H1 (cell line): ENCODE data around the gene ANKRD12. TPM values are rescaled to one million over a fixed set of nuclear protein-coding genes. Genes with fewer than 3 reads are reported as not detected.

Experiments
- CTCF ChIA-PET: fragments of 300-600 bp; sonication (Branson Sonifier 250); formaldehyde crosslinking; loops from one replicate; lab custom pipeline; 2021; ENCODE audit not compliant: partially characterized antibody; lab: Charles Lee
- POLR2A ChIA-PET: fragments of 300-600 bp; sonication (Branson Sonifier 250); formaldehyde crosslinking; loops from one replicate; lab custom pipeline; 2021; ENCODE audit warnings: inconsistent platforms; ENCODE audit not compliant: partially characterized antibody; lab: Charles Lee
- DNase-seq, 2 experiments: peaks; one replicate each; pipeline versions ENCODE4 v3.0.0 to v3.0.0-alpha.2; 2010 to 2022; ENCODE audit warnings: low spot score in 2 of 2, low read depth in 1 of 2, mixed read lengths in 1 of 2
- FAIRE-seq: peaks from 2 replicates; lab custom pipeline; 2011; peaks lifted over from hg19 to GRCh38; lab: Jason Lieb, UNC
- H2AFZ ChIP-seq: 2 replicates; pipeline ENCODE4 v1.8.1; 2012; ENCODE audit warnings: low read length, inconsistent platforms
- H2AK5ac ChIP-seq: 2 replicates; pipeline ENCODE4 v1.6.1; 2013; ENCODE audit warnings: low read depth, low read length
- H2BK120ac ChIP-seq: replicated peaks from 2 replicates; pipeline ENCODE3; 2013; ENCODE audit warnings: low read depth, low read length, inconsistent platforms
- H2BK12ac ChIP-seq: 2 replicates; pipeline ENCODE4 v1.6.1; 2013; ENCODE audit warnings: low read depth, low read length
- H2BK15ac ChIP-seq: 2 replicates; pipeline ENCODE4 v1.6.1; 2013; ENCODE audit warnings: low read length
- H2BK20ac ChIP-seq: 2 replicates; pipeline ENCODE4 v1.6.1; 2013; ENCODE audit warnings: low read length
- H2BK5ac ChIP-seq: 2 replicates; pipeline ENCODE4 v1.6.1; 2013; ENCODE audit warnings: low read depth, low read length
- H3K14ac ChIP-seq: 2 replicates; pipeline ENCODE4 v1.6.1; 2013; ENCODE audit warnings: inconsistent platforms; ENCODE audit not compliant: insufficient read length
- H3K18ac ChIP-seq: 2 replicates; pipeline ENCODE4 v1.6.1; 2013; ENCODE audit warnings: low read length; ENCODE audit errors: extremely low read depth
- H3K23ac ChIP-seq: 2 replicates; pipeline ENCODE4 v1.6.1; 2013; ENCODE audit warnings: inconsistent platforms; ENCODE audit not compliant: insufficient read length
- H3K23me2 ChIP-seq: 2 replicates; pipeline ENCODE4 v1.6.1; 2013; ENCODE audit warnings: low read depth, low read length
- H3K27ac ChIP-seq: 2 replicates; pipeline ENCODE4 v1.6.1; 2011; ENCODE audit warnings: low read depth, low read length, inconsistent platforms
- H3K27me3 ChIP-seq, 4 experiments: replicated peaks in 1 of 4; 1 replicate in 1 of 4; 2 replicates in 3 of 4; pipeline versions ENCODE4 v1.6.1 to v1.8.1; 2011 to 2013; ENCODE audit warnings: low read length in 3 of 4, mild to moderate bottlenecking in 3 of 4, inconsistent platforms in 2 of 4, mixed read lengths in 2 of 4, moderate library complexity in 1 of 4; ENCODE audit not compliant: control insufficient read depth in 3 of 4, insufficient read depth in 3 of 4; ENCODE audit errors: extremely low read depth in 1 of 4
- H3K36me3 ChIP-seq, 4 experiments: 2 replicates each; pipeline versions ENCODE4 v1.6.1 to v1.8.1; 2011 to 2013; ENCODE audit warnings: mild to moderate bottlenecking in 4 of 4, low read length in 3 of 4, moderate library complexity in 2 of 4, control low read depth in 1 of 4, inconsistent platforms in 1 of 4; ENCODE audit not compliant: insufficient read depth in 4 of 4, control insufficient read depth in 2 of 4
- H3K4ac ChIP-seq: replicated peaks from 2 replicates; pipeline ENCODE3; 2013; ENCODE audit warnings: low read length, low read depth, mixed read lengths, inconsistent platforms; ENCODE audit not compliant: insufficient read length
- H3K4me1 ChIP-seq, 4 experiments: replicated peaks in 1 of 4; 1 replicate in 1 of 4; 2 replicates in 3 of 4; pipeline versions ENCODE4 v1.6.1 to v1.8.1; 2011 to 2013; ENCODE audit warnings: low read length in 3 of 4, inconsistent platforms in 2 of 4, mixed read lengths in 1 of 4; ENCODE audit not compliant: insufficient read depth in 4 of 4, control insufficient read depth in 3 of 4
- H3K4me2 ChIP-seq, 2 experiments: 2 replicates each; pipeline versions ENCODE4 v1.6.1 to v1.8.1; 2011 to 2013; ENCODE audit warnings: low read depth in 2 of 2, low read length in 2 of 2, control low read depth in 1 of 2, inconsistent platforms in 1 of 2, mild to moderate bottlenecking in 1 of 2; ENCODE audit not compliant: insufficient read depth in 1 of 2
- H3K4me3 ChIP-seq, 4 experiments: fragments of 200-600, 300-600 bp in 1 of 4; sonication (generic), shearing (Covaris generic), sonication (Bioruptor Twin) in 1 of 4; 2 replicates each; pipeline versions ENCODE4 v1.5.1 to v1.8.1; 2011 to 2016; ENCODE audit warnings: low read length in 4 of 4, low read depth in 3 of 4, control low read depth in 2 of 4, inconsistent platforms in 2 of 4, mild to moderate bottlenecking in 2 of 4, mixed read lengths in 1 of 4, moderate library complexity in 1 of 4; ENCODE audit not compliant: insufficient read depth in 2 of 4; ENCODE audit errors: extremely low read depth in 1 of 4
- H3K56ac ChIP-seq: replicated peaks from 2 replicates; pipeline ENCODE3; 2013; ENCODE audit warnings: low read depth, mild to moderate bottlenecking, mixed read lengths, low read length, inconsistent platforms; ENCODE audit not compliant: insufficient read length
- H3K79me1 ChIP-seq: 2 replicates; pipeline ENCODE4 v1.6.1; 2013; ENCODE audit warnings: low read depth, low read length, control low read depth
- H3K79me2 ChIP-seq, 2 experiments: 2 replicates each; pipeline versions ENCODE4 v1.6.1 to v1.8.1; 2012 to 2013; ENCODE audit warnings: low read length in 2 of 2, mild to moderate bottlenecking in 2 of 2, inconsistent platforms in 1 of 2; ENCODE audit not compliant: insufficient read depth in 2 of 2, control insufficient read depth in 1 of 2
- H3K9ac ChIP-seq, 4 experiments: replicated peaks in 1 of 4; 1 replicate in 1 of 4; 2 replicates in 3 of 4; pipeline versions ENCODE4 v1.6.1 to v1.8.1; 2011 to 2013; ENCODE audit warnings: low read depth in 3 of 4, low read length in 3 of 4, control low read depth in 2 of 4, mild to moderate bottlenecking in 2 of 4, moderate library complexity in 2 of 4, inconsistent platforms in 1 of 4; ENCODE audit errors: extremely low read depth in 1 of 4
- H3K9me3 ChIP-seq, 2 experiments: 2 replicates each; pipeline versions ENCODE4 v1.6.1 to v1.8.1; 2012 to 2013; ENCODE audit warnings: mild to moderate bottlenecking in 2 of 2, moderate library complexity in 2 of 2, control low read depth in 1 of 2, inconsistent platforms in 1 of 2, low read depth in 1 of 2, low read length in 1 of 2, mixed read lengths in 1 of 2; ENCODE audit not compliant: insufficient read depth in 2 of 2
- H4K20me1 ChIP-seq, 2 experiments: replicated peaks in 1 of 2; 2 replicates each; pipeline versions ENCODE3 to v1.8.1; 2011 to 2013; ENCODE audit warnings: inconsistent platforms in 2 of 2, low read length in 2 of 2, mild to moderate bottlenecking in 1 of 2; ENCODE audit not compliant: insufficient read depth in 2 of 2, control insufficient read depth in 1 of 2
- H4K5ac ChIP-seq: 2 replicates; pipeline ENCODE4 v1.6.1; 2013; ENCODE audit warnings: low read length, low read depth, mixed read lengths, inconsistent platforms; ENCODE audit not compliant: insufficient read length
- H4K8ac ChIP-seq: 2 replicates; pipeline ENCODE4 v1.8.0; 2013; ENCODE audit warnings: mild to moderate bottlenecking, moderate library complexity, low read length, inconsistent platforms; ENCODE audit not compliant: insufficient read depth; ENCODE audit errors: extremely low read depth
- H4K91ac ChIP-seq: replicated peaks from 2 replicates; pipeline ENCODE3; 2013; ENCODE audit warnings: low read length, mixed read lengths, inconsistent platforms; ENCODE audit not compliant: insufficient read length
- CBX5 ChIP-seq: fragments of 300-800, 300-1000 bp; sonication (generic); IDR thresholded peaks from 2 replicates; pipeline ENCODE4 v1.7.1; 2016; ENCODE audit warnings: antibody characterized with exemption, low read length, low read depth
- CTBP2 ChIP-seq: IDR thresholded peaks from 2 replicates; pipeline ENCODE4 v1.7.0; 2011; ENCODE audit warnings: borderline replicate concordance, mild to moderate bottlenecking, moderate library complexity, mixed read lengths, low read length; ENCODE audit not compliant: insufficient read depth, insufficient read length
- EP300 ChIP-seq, 2 experiments: IDR thresholded peaks; 1 replicate in 1 of 2; 2 replicates in 1 of 2; pipeline ENCODE4 v1.6.1; 2011 to 2012; ENCODE audit warnings: low read depth in 2 of 2, low read length in 2 of 2, mild to moderate bottlenecking in 2 of 2, borderline replicate concordance in 1 of 2, inconsistent platforms in 1 of 2, moderate library complexity in 1 of 2
- HDAC6 ChIP-seq: IDR thresholded peaks from one replicate; pipeline ENCODE4 v1.7.1; 2012; ENCODE audit warnings: low read depth, mild to moderate bottlenecking, inconsistent platforms, low read length, moderate library complexity
- KDM1A ChIP-seq: fragments of 200-600, 300-600 bp; sonication (generic); IDR thresholded peaks from 2 replicates; pipeline ENCODE4 v1.7.1; 2016; ENCODE audit warnings: mild to moderate bottlenecking, low read length, borderline replicate concordance
- NANOG ChIP-seq: IDR thresholded peaks from 2 replicates; pipeline ENCODE4 v1.6.1; 2011; ENCODE audit warnings: low read length, low read depth, mild to moderate bottlenecking, inconsistent platforms; ENCODE audit not compliant: insufficient read depth, poor library complexity, severe bottlenecking
- NRF1 ChIP-seq: IDR thresholded peaks from 2 replicates; pipeline ENCODE4 v1.6.1; 2011; ENCODE audit warnings: mild to moderate bottlenecking, low read depth, low read length, improper control_type of control experiment
- RXRA ChIP-seq: IDR thresholded peaks from 2 replicates; pipeline ENCODE4 v1.6.1; 2011; ENCODE audit warnings: low read depth, mild to moderate bottlenecking, low read length, moderate library complexity; ENCODE audit not compliant: insufficient read depth
- TCF12 ChIP-seq: IDR thresholded peaks from 2 replicates; pipeline ENCODE4 v1.6.1; 2011; ENCODE audit warnings: low read depth, mild to moderate bottlenecking, low read length
- WGBS, 2 experiments: shearing (Covaris generic) in 1 of 2; methylation state at CpG; one replicate each; pipeline versions ENCODE4 v1.1.6 to v1.1.7; 2013 to 2015; ENCODE audit warnings: low lambda C conversion rate in 2 of 2, mixed read lengths in 2 of 2, inconsistent platforms in 1 of 2, low coverage in 1 of 2, missing lambda C conversion rate in 1 of 2; ENCODE audit not compliant: insufficient replicate concordance in 2 of 2, insufficient coverage in 1 of 2, insufficient read length in 1 of 2; ENCODE audit errors: extremely low coverage in 1 of 2, missing lambda C conversion rate in 1 of 2; 5-methylcytosine and 5-hydroxymethylcytosine counted together
- polyA plus RNA-seq, 7 experiments: library from polyadenylated mRNA; depleted of rRNA in 3 of 7; stranded (reverse) in 5 of 7; unstranded in 2 of 7; fragments of >200 nt in 5 of 7; fragments of 200-250 nt in 2 of 7; gene quantifications; 1 replicate in 5 of 7; 2 replicates in 1 of 7; 4 replicates in 1 of 7; pipeline versions ENCODE4 v1.2.1 to v1.2.3, GENCODE V29; 2011 to 2013; ENCODE audit warnings: missing spikeins in 2 of 7, mixed read lengths in 2 of 7
- total RNA-seq: library from RNA; stranded (reverse); fragmentation: NEBNext Ultra II Directional; extraction: Animal tissue kit (Norgen Biotek cat#: 25700); gene quantifications from 2 replicates; pipeline ENCODE4 v1.2.1, GENCODE V29; 2021
- TF ChIP-seq, protein P1 (sequence below): IDR thresholded peaks from 2 replicates; pipeline ENCODE4 v1.6.1; 2012; ENCODE audit warnings: low read length, inconsistent platforms
- TF ChIP-seq, protein P2 (sequence below): IDR thresholded peaks from 2 replicates; pipeline ENCODE4 v1.6.1; 2012; ENCODE audit warnings: inconsistent platforms

ANKRD12 gene
- total and polyA plus RNA-seq, 2 of the 8 experiments (the other 6 are each of a cell fraction or from before 2014, with no cell fraction given): 2.6 to 37.9 TPM

DNA sequence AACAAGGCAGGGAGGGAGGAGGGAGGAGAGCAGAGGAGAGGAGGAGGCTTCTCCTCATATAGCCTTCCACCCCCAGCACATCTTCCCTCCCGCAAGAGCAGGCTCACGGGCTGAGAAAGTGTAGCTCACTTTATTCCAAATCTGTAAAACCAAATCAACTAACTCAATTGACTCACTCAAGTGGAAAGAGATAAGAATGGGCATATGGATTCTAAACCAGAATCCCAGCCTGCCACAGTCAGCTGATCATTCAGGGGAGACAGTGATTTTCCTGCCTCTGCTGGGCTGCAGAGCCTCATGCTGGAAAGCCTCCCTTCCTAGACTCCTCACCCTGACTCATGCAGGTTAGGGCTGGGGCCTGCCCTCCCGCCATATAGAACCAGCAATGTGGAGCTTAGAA is 193.8 kb downstream of the ANKRD12 start:
- peaks cover 0 to 9% (median 4%) of the 10 kb centered on the region in 4 experiments; a peak in 3 of 7 replicates for H3K27me3 ChIP-seq
- no peak overlapping the region for H2BK20ac ChIP-seq
- ChIA-PET CTCF (interaction anchor here (1.2 kb wide), 1 partner anchor 10 kb away, joined by 5 read pairs; no protein-coding TSS in a partner anchor), POLR2A (no interaction called here)
- H3K14ac ChIP-seq: no peak overlapping the region
- TF ChIP-seq NRF1: no peak
- TF ChIP-seq EP300 (IDR thresholded peaks at IDR 0.05; ENCODE audit: borderline replicate concordance in 1 of 2, low read depth in 2 of 2, low read length in 2 of 2): no peak
- TF ChIP-seq NANOG: no peak
- no peak for TF ChIP-seq HDAC6
- no peak for TF ChIP-seq CTBP2
- TF ChIP-seq, protein P1, sequence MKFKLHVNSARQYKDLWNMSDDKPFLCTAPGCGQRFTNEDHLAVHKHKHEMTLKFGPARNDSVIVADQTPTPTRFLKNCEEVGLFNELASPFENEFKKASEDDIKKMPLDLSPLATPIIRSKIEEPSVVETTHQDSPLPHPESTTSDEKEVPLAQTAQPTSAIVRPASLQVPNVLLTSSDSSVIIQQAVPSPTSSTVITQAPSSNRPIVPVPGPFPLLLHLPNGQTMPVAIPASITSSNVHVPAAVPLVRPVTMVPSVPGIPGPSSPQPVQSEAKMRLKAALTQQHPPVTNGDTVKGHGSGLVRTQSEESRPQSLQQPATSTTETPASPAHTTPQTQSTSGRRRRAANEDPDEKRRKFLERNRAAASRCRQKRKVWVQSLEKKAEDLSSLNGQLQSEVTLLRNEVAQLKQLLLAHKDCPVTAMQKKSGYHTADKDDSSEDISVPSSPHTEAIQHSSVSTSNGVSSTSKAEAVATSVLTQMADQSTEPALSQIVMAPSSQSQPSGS: no peak
- TF ChIP-seq TCF12: no peak
- no peak for TF ChIP-seq KDM1A
- TF ChIP-seq RXRA: no peak
- TF ChIP-seq CBX5: no peak
- TF ChIP-seq, protein P2, sequence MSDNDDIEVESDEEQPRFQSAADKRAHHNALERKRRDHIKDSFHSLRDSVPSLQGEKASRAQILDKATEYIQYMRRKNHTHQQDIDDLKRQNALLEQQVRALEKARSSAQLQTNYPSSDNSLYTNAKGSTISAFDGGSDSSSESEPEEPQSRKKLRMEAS: no peak
- H2AFZ ChIP-seq: no peak overlapping the region
- H2BK15ac ChIP-seq: no peak overlapping the region
- H4K8ac ChIP-seq: no peak overlapping the region
- H3K56ac ChIP-seq: no peak overlapping the region
- 75% methylated on average over 3 of the region's 3 CpGs; no CpG with 5 or more reads in 1 of the 2 experiments for WGBS, 2 experiments
- no peak for DNase-seq
- no peak for FAIRE-seq
- no peak overlapping the region for H3K9ac ChIP-seq
- no peaks in the 10 kb centered on the region for H3K36me3 ChIP-seq
- no peak overlapping the region for H3K4me2 ChIP-seq
- no peaks in the 10 kb centered on the region; a peak in 1 of 4 replicates for H3K9me3 ChIP-seq
- H2BK120ac ChIP-seq: no peak overlapping the region
- H3K23me2 ChIP-seq: peaks cover 4% of the 10 kb centered on the region; the same call in 1 of the 2 replicates
- H3K79me1 ChIP-seq: no peaks in the 10 kb centered on the region
- no peaks in the 10 kb centered on the region for H4K20me1 ChIP-seq
- no peak overlapping the region for H4K91ac ChIP-seq
- H2BK5ac ChIP-seq: no peak overlapping the region
- no peak overlapping the region for H3K4ac ChIP-seq
- no peak overlapping the region for H3K23ac ChIP-seq
- no peak overlapping the region for H3K4me3 ChIP-seq
- no peak overlapping the region for H4K5ac ChIP-seq
- no peak overlapping the region for H3K18ac ChIP-seq
- H3K79me2 ChIP-seq: peaks cover 0 to 2% of the 10 kb centered on the region in 2 experiments; a peak in 1 of 4 replicates
- H3K4me1 ChIP-seq: no peaks in the 10 kb centered on the region; a peak in 1 of 7 replicates
- no peak overlapping the region for H3K27ac ChIP-seq
- no peak overlapping the region for H2BK12ac ChIP-seq
- no peak overlapping the region for H2AK5ac ChIP-seq
